Measurements from ENCODE around the gene TENM3.

GRCh38 chr4:182625193-182625592 is 382.0 kb downstream of the TENM3 start:
- TF ChIP-seq POLR2AphosphoS5 (IDR thresholded peaks at IDR 0.05; ENCODE audit: insufficient read depth in 1 of 2, low read depth in 1 of 2) (no peak), POLR2A (IDR thresholded peaks at IDR 0.05) (no peak)
- TF ChIP-seq, protein P1, sequence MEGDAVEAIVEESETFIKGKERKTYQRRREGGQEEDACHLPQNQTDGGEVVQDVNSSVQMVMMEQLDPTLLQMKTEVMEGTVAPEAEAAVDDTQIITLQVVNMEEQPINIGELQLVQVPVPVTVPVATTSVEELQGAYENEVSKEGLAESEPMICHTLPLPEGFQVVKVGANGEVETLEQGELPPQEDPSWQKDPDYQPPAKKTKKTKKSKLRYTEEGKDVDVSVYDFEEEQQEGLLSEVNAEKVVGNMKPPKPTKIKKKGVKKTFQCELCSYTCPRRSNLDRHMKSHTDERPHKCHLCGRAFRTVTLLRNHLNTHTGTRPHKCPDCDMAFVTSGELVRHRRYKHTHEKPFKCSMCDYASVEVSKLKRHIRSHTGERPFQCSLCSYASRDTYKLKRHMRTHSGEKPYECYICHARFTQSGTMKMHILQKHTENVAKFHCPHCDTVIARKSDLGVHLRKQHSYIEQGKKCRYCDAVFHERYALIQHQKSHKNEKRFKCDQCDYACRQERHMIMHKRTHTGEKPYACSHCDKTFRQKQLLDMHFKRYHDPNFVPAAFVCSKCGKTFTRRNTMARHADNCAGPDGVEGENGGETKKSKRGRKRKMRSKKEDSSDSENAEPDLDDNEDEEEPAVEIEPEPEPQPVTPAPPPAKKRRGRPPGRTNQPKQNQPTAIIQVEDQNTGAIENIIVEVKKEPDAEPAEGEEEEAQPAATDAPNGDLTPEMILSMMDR (IDR thresholded peaks at IDR 0.05) = no peak

Data from vagina (tissue), 2 donors.